Measurements from ENCODE around the gene GCLC.
"Not testable (repeated sequence)": the region's sequence is repeated elsewhere in the genome, so short reads cannot be mapped to it uniquely, and the experiment has no call there.

The GCLC gene

DNA sequence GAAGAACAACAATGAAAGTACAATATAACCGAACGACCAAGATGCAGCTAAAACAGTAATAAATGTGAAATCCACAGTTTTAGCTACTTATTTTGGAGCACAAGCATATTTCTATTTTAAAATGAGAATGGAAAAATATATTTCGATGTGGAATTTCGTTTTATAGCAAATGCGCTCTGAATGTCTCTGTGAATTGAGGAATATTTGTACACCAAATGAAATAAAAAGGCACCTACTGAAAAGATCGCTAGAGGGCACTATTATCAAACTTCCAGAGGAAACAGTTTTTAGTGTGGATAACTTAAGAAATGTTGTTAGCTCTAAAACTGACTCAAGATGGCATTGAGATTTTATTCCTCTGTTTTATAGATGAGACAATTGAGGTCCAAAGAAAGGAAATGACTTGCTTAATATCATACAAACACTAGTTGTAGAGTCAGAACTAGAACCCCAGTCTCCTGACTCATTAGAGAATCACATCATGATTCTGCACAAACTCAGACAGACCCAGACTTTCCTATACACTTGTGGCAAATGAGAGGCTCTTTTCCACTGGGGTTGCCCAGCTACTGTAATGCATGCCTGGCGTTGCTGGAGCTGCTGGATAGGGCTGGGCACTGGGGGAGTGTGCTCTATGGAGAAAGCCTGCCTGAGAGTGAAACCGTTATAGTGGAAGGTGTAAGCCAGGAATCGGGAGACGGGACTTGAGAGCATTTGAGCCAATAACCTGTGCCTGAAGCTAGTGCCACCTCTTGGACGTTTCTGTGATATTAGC lies 51.9 kb downstream of the GCLC start:
- peak; percentile 19 to 30 for DNase-seq (ENCODE audit: low read depth in 2 of 2)

DNA sequence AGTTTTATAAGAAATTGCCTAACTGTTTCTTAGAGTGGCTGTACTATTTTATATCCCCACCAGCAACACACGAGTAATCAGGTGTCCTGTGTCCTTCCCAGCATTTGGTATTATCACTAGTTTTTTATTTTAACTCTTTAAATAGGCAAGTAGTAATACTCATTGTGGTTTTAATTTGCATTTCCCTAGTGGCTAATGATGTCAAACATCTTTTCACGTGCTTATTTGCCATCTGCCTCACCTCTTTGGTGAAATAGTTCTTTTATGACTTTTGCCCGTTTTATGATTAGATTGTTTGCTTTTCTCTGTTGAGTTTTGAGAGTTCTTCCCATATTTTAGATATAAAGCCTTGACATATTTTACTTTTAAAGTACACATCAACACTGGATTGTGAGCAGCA lies 57.8 kb downstream of the GCLC start:
- no peak for DNase-seq (ENCODE audit: low read depth in 2 of 2)

DNA sequence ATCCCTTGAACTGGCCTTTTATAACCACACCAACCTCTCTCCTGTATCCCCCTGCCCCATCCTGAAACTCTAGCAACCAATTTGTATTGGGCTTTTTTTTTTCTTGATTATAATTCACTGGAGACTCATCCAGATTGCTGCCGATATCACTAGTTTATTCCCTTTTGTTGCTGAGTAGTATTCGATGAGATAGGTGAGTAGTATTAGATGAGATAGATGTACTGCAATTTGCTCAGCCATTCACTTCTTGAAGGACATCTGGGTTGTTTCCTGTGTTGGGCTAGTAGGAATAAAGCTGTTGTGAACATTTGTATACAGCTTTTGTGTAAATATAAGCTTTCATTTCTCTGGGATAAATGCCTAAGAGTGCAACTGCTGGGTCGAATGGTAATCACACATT lies 58.2 kb downstream of the GCLC start:
- no peak for DNase-seq (ENCODE audit: low read depth in 2 of 2)

DNA sequence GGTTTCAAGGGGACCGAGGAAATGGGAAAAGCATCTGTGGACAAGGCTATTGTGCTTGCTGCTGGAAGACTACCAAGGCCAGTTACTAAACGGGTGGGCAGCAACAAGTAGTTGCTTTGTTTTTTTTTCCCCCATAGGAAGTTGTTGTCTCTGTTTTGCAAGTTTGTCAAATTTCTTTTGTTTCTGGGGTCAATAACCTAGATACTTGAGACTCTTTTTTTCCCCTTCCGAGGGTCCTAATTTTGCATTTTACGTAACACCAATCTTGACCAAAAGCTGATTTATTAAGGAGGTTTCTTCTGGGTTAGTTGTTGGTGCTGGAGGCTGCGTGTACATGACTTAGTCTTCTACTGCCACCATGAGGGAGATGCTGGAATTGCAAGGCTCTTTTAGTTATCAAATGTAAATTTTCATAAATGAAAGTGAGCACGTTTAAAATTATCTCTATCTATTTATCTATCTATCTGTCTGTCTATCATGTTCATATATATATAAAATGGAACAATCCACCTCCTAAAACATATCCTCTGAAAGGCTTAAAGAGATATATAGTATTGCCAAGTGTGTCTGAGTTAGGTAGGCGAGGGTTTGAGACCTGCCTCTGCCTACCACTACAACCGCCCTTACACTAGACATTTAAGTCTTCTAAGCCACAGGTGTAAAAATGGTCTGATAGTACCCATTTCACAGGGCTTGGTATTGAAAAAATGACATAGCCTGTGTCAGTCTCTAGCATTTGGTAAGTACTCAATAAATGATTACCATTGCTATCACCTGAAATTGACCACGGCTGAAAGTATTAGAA lies 60.2 kb downstream of the GCLC start:
- peak; percentile 18 to 63 for DNase-seq (ENCODE audit: low read depth in 2 of 2)

DNA sequence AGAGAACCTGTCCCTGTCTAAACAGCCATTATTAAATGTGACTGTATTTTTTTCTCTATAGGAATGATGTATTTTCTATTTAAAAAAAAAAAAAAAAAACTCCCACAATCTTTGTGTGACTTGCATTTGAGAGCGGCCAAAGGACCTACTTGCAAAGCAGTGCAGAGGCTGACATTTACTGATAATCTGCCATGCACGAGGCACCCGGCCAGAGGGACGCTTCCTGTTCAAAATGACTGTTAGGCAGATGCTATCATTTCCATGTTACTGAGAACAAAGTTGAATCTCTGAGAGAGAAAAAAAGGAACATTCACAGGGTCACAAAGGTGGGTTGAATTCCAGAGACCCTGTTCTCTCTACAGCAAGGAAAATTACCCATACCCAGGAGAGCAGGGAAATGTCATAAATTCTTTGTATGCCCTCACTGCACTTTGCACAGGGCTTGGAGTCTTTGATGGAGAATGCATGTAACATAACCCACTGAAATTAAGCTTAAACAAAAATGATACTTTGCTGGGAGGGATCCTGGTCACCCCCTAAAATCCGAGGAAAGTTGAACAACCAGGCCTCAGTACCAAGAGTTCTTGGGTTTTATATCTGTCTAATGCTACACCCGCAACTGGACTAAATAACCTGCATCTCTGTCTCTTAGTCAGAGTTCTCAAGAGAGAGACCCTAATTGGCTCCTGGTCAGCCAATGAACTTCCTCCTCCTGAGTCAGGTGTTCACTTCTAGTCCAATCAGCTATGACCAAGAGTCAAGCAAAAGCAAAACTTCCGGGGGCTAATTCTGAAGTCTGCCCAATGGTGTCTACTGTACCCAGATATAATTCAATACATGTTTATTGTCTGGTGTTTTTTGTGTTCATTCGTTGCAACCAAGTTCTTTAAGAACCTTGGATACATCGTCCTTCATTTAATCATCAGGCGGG lies 61.2 kb downstream of the GCLC start:
- no peak for DNase-seq (ENCODE audit: low read depth in 2 of 2)

DNA sequence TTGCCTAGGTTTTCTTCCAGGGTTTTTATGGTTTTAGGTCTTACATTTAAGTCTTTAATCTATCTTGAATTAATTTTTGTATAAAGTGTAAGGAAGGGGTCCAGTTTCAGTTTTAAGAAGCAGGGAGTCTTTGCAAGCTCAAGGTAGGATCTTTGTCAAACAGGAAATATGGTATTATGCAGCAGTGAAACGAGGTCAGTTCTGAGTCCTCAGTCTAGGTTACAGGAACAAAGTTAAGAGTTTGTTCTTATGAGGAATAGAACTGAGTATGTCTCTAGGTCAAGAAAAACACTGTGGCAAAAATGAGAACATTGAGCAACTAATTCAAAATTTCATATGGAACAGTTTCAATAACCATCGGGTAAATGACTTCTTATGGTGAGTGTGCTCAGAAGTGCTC lies 63.6 kb downstream of the GCLC start:
- no peak for DNase-seq (ENCODE audit: low read depth in 2 of 2)

DNA sequence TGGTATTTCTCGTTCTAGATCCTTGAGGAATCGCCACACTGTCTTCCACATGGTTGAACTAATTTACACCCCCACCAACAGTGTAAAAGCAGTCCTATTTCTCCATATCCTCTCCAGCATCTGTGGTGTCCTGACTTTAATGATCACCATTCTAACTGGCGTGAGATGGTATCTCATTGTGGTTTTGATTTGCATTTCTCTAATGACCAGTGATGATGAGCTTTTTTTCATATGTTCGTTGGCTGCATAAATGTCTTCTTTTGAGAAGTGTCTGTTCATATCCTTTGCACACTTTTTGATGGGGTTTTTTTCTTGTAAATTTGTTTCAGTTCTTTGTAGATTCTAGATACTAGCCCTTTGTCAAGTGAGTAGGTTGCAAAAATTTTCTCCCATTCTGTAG lies 64.1 kb downstream of the GCLC start:
- DNase-seq (ENCODE audit: low read depth in 2 of 2), result not testable (repeated sequence)

DNA sequence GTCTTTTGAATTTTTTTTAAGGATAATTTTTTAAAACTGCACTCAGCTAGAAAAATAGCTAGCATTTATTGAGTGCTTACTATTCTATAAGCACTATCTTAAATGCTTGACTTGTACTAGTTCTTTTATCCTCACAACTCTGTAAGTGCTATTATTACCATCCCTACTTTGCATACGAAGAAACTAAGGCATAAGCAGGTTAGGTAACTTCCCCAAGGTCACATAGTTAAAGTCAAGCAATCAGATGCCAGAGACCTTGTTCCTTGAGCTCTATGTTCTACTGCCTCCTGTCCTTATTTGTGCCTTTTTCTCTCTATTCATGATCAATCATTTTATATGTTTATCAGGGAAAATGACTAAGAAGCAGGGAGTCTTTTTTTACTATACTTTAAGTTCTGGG lies 65.0 kb downstream of the GCLC start:
- DNase-seq (ENCODE audit: low read depth in 2 of 2), result no peak

DNA sequence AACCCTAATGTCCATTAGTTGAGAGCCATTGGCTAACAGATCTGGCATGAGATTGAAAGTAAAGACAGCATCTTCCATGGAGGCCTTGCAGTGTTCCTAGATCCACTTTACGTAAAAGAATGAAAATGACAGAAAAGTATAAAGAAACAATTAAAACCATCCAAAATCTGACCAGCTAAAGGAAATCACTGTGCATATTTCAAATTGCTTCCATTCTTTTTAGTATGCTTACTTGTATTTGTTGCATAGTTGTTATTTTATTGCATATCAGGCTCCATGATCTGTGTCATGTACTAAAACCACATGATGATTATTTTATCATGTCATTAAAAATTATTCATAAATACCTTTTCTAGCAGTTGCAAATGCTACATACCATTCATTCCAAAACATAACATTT lies 67.9 kb downstream of the GCLC start:
- no peak for DNase-seq (ENCODE audit: low read depth in 2 of 2)

DNA sequence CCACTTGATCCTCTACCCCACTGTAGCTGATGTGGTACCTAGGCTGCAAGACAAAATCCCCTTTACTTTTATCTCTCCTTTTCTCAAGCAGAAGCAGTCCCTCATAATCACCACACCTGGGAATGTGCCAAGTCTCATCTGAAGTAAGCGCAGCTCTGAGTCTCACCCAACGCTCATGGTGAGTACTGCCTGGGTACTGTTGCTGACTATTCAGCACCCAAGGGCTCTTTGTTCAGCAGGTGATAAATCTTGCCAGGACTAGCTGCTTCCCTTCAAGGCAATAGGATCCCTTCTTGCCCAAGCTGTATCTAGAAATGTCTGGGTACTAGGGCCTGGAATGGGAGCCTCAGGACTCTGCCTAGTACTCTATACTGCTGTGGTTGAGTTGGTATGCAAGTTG lies 70.9 kb downstream of the GCLC start:
- DNase-seq (ENCODE audit: low read depth in 2 of 2), result no peak

DNA sequence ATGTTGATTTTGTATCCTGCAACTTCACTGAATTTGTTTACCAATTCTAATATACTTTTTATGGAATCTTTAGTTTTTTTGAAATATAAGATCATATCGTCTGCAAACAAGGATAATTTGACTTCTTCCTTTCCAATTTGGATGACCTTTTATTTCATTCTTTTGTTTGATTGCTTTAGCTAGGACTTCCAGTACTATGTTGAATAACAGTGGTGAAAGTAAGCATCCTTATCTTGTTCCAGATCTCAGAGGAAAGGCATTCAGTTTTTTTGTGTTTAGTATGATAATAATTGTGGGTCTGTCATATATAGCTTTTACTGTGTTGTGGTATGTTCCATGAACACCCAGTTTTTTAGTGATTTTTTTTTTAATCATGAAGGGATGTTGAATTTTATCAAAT lies 75.7 kb downstream of the GCLC start:
- no peak for DNase-seq (ENCODE audit: low read depth in 2 of 2)

DNA sequence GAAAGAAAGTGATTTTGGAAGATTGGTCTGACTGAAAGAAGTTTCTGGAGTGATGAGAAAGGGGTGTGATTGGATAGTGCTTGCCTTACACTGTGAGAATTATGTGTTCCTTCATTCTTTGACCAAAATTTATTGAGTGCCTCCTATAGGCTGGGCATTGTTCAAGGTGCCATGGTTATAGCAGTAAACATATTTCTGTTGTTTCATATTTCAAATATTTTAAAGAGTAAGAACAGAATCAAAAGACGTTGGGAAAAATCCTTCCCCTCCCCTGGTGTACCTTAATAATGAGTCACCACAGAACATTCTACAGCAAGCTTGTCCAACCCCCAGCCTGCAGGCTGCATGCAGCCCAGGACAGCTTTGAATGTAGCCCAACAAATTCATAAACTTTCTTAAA lies 78.6 kb downstream of the GCLC start:
- no peak for DNase-seq (ENCODE audit: low read depth in 2 of 2)

DNA sequence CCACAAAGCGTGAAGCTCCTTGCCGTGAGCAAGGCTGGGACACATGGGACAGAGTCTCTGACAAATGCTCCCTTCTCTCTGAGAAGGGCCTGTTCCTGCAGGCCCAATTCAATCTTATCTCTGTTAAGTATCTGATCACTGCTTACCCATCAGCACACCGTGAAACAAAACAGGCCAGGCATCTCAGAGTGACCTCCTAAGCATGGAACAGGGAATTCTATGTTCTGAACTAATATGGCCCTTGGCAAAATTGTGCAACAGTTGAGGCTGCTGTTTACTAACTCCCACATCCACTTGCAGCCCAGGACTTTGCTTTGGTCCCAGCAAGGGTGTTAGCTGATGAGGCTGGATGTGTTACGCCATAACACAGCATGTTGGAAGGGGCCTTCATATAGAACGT lies 79.2 kb downstream of the GCLC start:
- DNase-seq (ENCODE audit: low read depth in 2 of 2), result no peak

DNA sequence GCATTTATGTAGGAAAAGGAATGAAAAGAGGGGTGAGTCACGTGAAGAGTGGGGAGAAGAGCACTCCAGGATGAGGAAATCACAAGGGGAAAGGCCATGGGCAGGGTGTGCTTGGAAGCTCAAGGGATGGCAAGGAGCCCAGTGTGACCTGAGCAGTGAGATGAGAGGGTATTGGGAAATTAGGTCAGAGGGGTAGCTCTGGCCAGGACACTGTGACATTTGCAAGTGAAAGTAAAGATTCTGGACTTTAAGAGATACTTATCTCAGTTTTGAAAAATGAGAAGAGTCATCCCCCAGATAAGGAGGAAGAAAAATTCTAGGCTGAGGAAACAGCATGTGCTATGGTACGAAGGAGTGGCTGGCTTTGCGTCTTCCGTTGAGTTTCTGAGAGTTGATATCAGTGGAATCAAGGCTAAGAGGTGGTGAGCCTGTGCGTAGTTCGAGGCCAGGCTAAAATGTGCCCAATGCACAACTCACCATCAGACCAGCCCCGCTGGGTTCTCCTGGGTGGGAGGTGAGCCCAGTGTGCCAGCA lies 79.9 kb downstream of the GCLC start:
- DNase-seq (ENCODE audit: low read depth in 2 of 2), result no peak

DNA sequence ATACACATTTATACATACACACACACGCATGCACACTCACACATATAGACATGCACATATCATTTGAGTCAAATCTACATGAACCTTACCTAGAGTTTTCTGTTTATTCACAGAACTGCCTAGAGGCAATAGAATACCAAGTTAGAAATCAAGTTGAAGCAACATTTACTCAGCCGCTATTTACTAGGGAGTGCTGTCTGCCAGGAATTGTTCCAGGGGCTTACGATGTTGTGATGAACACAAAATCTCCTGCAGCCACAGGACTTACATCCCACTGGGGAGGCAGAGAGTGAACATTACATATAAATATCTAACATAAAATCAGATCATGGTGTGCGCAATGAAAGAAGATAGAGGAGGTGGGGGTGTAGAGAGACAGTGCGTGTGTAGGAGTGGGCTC lies 80.4 kb downstream of the GCLC start:
- DNase-seq (ENCODE audit: low read depth in 2 of 2), result no peak

DNA sequence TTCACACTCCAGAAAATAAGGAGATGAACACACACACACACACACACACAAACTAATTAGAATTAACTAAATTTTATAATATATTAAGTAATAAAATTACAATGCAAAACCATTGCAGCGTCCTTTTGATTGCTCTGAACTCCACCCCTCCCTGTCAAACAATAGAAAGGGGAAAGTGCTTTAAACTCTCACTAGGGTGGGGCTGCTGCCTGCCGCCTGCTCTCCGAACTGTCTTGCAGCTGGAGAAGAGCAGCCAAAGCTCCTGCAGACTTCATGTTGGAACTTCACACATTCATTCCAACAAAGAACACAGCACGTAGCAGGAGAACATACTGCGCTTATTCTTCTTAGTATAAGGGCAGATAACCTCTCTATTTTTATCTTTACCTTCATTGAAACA lies 83.2 kb downstream of the GCLC start:
- no peak for DNase-seq (ENCODE audit: low read depth in 2 of 2)

DNA sequence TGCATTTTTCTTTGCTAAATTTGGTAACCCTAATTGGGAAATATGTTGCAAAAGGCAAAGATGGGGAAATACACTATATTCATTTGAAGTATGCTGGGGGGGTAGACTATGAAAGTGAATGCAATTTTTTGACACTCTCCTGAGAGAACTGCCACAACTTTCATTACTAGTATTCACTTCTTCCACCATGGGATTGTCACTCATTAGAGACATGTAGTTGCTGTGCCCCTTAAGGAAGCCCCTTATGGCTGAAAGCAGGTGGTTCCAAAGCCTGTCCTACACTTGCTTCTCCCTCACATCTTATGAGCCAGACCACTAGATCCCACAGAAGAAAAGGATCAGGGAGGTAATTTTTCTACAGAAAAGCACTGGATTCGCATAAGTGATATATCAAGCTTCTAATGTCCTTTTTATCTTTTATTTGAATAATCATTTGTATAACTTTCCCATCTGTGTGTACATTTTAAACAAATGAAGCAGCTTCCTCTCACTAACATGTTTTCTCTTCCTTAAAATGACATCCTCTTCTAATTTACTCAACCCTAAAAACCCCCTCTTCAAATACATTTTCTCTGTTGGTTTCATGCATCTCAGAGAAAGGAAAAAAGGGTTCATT lies 83.8 kb downstream of the GCLC start:
- DNase-seq (ENCODE audit: low read depth in 2 of 2), result no peak

DNA sequence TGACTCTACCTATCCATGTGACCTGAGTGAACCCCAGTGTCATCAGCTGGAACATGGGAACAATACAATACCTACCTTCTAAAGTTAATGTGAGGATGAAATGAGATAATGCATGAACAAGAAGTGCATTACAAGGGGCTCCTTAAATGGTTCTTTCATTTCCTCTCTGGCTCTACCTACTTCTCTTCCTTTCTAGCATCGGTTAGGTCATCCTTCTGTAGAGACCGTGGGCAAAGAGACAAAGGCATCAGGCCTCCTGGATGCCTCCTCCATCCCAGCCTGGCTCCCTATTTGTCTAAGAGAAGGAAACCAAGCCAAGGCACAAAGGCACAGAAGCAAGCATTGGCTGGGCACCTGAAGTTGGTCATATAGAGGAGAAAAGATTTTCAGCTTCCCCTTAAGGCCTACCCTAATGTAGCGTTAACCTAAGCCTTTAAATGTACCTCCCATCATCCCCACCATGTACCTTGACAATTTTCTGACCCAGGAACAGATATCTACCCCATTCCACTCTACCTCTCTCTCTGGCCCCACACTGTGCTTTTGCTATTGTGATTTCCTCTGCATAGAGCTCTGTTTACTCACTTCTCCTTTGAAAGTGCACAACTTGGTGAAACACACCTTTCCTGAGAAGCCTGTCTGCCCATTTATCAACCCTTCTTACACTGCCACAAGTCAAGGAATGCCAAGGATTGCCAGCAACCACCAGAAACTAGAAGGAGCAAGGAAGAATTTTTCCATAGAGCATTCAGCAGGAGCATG lies 86.6 kb downstream of the GCLC start:
- DNase-seq (ENCODE audit: low read depth in 2 of 2), result no peak

DNA sequence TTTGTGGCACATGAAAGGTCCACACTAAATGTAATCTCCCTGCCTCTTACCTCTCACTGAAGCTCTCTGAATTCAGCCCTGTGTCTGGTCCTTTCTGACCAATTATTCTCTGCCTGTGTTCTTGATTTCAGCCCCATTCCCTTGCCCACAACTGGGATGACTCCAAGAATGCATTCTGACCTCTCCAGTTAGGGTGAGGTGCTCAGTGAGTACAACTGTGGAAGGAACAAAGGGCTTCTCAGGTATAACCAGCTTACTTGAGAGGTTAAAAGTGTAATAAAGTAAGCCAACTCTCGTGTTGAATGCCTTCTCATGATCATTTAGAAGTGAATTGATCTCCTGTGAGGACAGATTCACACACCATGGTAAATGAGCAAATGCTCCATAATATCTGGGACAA lies 88.1 kb downstream of the GCLC start:
- no peak for DNase-seq (ENCODE audit: low read depth in 2 of 2)

DNA sequence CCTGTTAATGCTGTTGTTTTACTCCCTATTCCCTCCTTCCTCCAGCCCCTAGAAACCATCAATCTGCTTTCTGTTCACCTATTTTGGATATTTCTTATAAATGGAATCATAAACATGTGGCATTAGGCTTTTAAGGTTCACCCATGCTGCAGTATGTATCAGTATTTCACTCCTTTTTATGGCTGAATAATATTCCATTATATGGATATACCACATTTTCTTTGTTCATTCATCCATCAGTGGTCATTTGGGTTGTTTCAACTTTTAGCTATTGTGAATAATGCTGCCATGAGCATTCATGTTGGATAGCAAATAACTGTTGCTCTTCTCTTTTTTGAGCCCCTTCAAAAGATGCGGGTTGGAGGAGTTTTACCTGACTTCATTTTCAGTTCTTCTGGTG lies 89.2 kb downstream of the GCLC start:
- no peak for DNase-seq (ENCODE audit: low read depth in 2 of 2)

DNA sequence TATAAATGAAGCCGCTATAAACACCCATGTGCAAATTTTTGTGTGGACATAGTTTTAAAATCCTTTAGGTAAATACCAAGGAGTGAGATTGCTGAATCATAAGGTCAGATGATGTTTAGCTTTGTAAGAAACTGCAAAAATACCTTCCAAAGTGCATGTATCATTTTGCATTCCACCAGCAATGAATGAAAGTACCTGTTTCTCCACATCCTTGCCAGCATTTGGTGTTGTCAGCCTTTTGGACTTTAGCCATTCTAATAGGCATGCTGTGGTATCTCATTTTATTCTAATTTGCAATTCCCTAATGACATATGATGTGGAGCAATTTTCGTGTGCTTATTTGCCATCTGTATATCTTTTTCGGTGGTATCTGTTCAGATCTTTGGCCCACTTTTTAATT lies 93.7 kb downstream of the GCLC start:
- no peak for DNase-seq (ENCODE audit: low read depth in 2 of 2)

Measured in stimulated activated CD4-positive, alpha-beta T cell treated with anti-CD3 and anti-CD28 coated beads, Interleukin-12 subunit alpha, Interleukin-12 subunit beta, amount 100 ng/mL, for 24 hours (primary cell).